D721Med (cell line): ENCODE data around the gene IL22RA2.

Source experiments
- DNase-seq: peaks from one replicate; pipeline ENCODE4 v3.0.0; 2011; ENCODE audit warnings: low spot score; ENCODE audit not compliant: insufficient read length
- FAIRE-seq: peaks from 2 replicates; lab custom pipeline; 2011; peaks lifted over from hg19 to GRCh38; lab: Jason Lieb, UNC
- CTCF ChIP-seq: IDR thresholded peaks from 2 replicates; pipeline ENCODE4 v1.5.1; 2012; ENCODE audit warnings: mild to moderate bottlenecking, control low read depth; ENCODE audit not compliant: insufficient read depth; ENCODE audit errors: missing control alignments

IL22RA2 gene

GRCh38 chr6:137166247-137167098 lies 7.0 kb downstream of the IL22RA2 start:
- no peak for DNase-seq

GRCh38 chr6:137165375-137166246 lies 7.8 kb downstream of the IL22RA2 start:
- no peak for DNase-seq
- no peak for FAIRE-seq
- TF ChIP-seq CTCF: no peak

More at GRCh38 chr6:137166247-137167098, 7.0 kb downstream of the IL22RA2 start:
- no peak for FAIRE-seq
- no peak for TF ChIP-seq CTCF

GRCh38 chr6:137163732-137164318 lies 9.6 kb downstream of the IL22RA2 start:
- no peak for TF ChIP-seq CTCF

GRCh38 chr6:137162692-137163306 lies 10.6 kb downstream of the IL22RA2 start:
- no peak for DNase-seq
- no peak for FAIRE-seq
- TF ChIP-seq CTCF: no peak

More at GRCh38 chr6:137163732-137164318, 9.6 kb downstream of the IL22RA2 start:
- FAIRE-seq: no peak
- no peak for DNase-seq

GRCh38 chr6:137161949-137162348 lies 11.5 kb downstream of the IL22RA2 start:
- TF ChIP-seq CTCF: no peak
- DNase-seq (no peak), FAIRE-seq (no peak)

- TF ChIP-seq CTCF: no peak
- DNase-seq (no peak), FAIRE-seq (no peak)
Measured at GRCh38 chr6:137160763-137161162, 12.7 kb downstream of the IL22RA2 start.
